K562 (cell line): ENCODE measurements around the gene HEBP2. TPM values are rescaled to one million over a fixed set of nuclear protein-coding genes. Genes with fewer than 3 reads are reported as not detected.

Experiments
- ARNT ChIP-seq, 2 experiments: fragments of 450-650 bp; IDR thresholded peaks; 2 replicates each; pipeline ENCODE4 v1.6.1; 2016; ENCODE audit warnings: mild to moderate bottlenecking in 1 of 2
- DDX20 ChIP-seq: fragments of 450-650 bp; IDR thresholded peaks from 2 replicates; pipeline ENCODE4 v1.6.1; 2016; ENCODE audit warnings: missing genetic modification characterization, low read depth, mild to moderate bottlenecking, missing compliant biosample characterization, moderate library complexity
- KAT2B ChIP-seq: IDR thresholded peaks from one replicate; pipeline ENCODE4 v1.6.1; 2012; ENCODE audit warnings: low read depth, mild to moderate bottlenecking, control low read depth, inconsistent platforms, low read length, moderate library complexity
- KDM4B ChIP-seq, 2 experiments: fragments of 450-650 bp in 1 of 2; sonication (generic) in 1 of 2; IDR thresholded peaks; 2 replicates each; pipeline ENCODE4 v1.6.1; 2016 to 2017; ENCODE audit warnings: borderline replicate concordance in 2 of 2, antibody characterized with exemption in 1 of 2, low read depth in 1 of 2, mild to moderate bottlenecking in 1 of 2
- KHSRP ChIP-seq: fragments of 450-650 bp; IDR thresholded peaks from 2 replicates; pipeline ENCODE4 v1.6.1; 2017
- MAFF ChIP-seq: IDR thresholded peaks from 2 replicates; pipeline ENCODE4 v1.6.1; 2012; ENCODE audit warnings: low read length, improper control_type of control experiment
- SRSF7 ChIP-seq: fragments of 200-400 bp; formaldehyde crosslinking; optimal IDR thresholded peaks from 2 replicates; pipeline ENCODE3; 2017; ENCODE audit warnings: mild to moderate bottlenecking, low read depth, low read length
- TCF7 ChIP-seq: sonication (generic); IDR thresholded peaks from 2 replicates; pipeline ENCODE4 v1.6.1; 2016; ENCODE audit warnings: antibody characterized with exemption, borderline replicate concordance
- TRIM28 ChIP-seq: fragments of 450-650 bp; IDR thresholded peaks from 2 replicates; pipeline ENCODE4 v1.6.1; 2017
- XRCC4 ChIP-seq: IDR thresholded peaks from one replicate; pipeline ENCODE4 v1.6.1; 2011; ENCODE audit not compliant: insufficient read depth, insufficient read length; ENCODE audit errors: extremely low read depth
- ZC3H8 ChIP-seq: fragments of 450-650 bp; IDR thresholded peaks from 2 replicates; pipeline ENCODE4 v1.6.1; 2017
- ZNF780A ChIP-seq: fragments of 250-450 bp; sonication (Bioruptor Pico); IDR thresholded peaks from 2 replicates; pipeline ENCODE4 v1.5.0; 2021; ENCODE audit warnings: mild to moderate bottlenecking
- ZNF79 ChIP-seq: fragments of 250-450 bp; sonication (Bioruptor Pico); IDR thresholded peaks from 2 replicates; pipeline ENCODE4 v1.4.0; 2020; ENCODE audit warnings: low read depth, mild to moderate bottlenecking, moderate library complexity
- polyA plus RNA-seq, 8 experiments: library from polyadenylated mRNA; depleted of rRNA in 4 of 8; stranded (reverse) in 5 of 8; unstranded in 3 of 8; fragments of >200 nt; fragmentation: Nextera tagmentation in 2 of 8; fragmentation: Illumina TruSeq in 1 of 8; extraction: Ambion mirVana in 2 of 8; extraction: Trizol in 1 of 8; gene quantifications; 2 replicates each; pipeline versions ENCODE4 v1.2.1 to v1.2.3, GENCODE V29; 2011 to 2014; ENCODE audit warnings: inconsistent platforms in 1 of 8, missing spikeins in 1 of 8
- total RNA-seq, 7 experiments: library from RNA; depleted of rRNA in 6 of 7; stranded (reverse); fragments of >200 nt in 6 of 7; fragmentation: Illumina TruSeq in 2 of 7; extraction: Trizol in 2 of 7; gene quantifications; 2 replicates each; pipeline versions ENCODE4 v1.2.1 to v1.2.3, GENCODE V29; 2011 to 2021; ENCODE audit warnings: low replicate concordance in 1 of 7
- TF ChIP-seq, protein P1 (sequence below): fragments of 250-450 bp; sonication (Bioruptor Pico); IDR thresholded peaks from 2 replicates; pipeline ENCODE4 v1.9.0; 2021; ENCODE audit warnings: mild to moderate bottlenecking
- TF ChIP-seq, protein P2 (sequence below): fragments of 450-650 bp; IDR thresholded peaks from 2 replicates; pipeline ENCODE4 v1.7.0; 2016; ENCODE audit warnings: borderline replicate concordance
- TF ChIP-seq, protein P3 (sequence below): fragments of 450-650 bp; formaldehyde crosslinking; IDR thresholded peaks from 2 replicates; pipeline ENCODE4 v1.4.0; 2022; ENCODE audit warnings: mild to moderate bottlenecking, moderate library complexity
- TF ChIP-seq, protein P4 (sequence below), 2 experiments: fragments of 150-350 bp in 1 of 2; IDR thresholded peaks; 2 replicates each; pipeline ENCODE4 v1.6.1; 2012 to 2016; ENCODE audit warnings: low read depth in 2 of 2, low read length in 2 of 2, mild to moderate bottlenecking in 1 of 2, moderate library complexity in 1 of 2
- TF ChIP-seq, protein P5 (sequence below): fragments of 200-800 bp; sonication (Bioruptor generic); IDR thresholded peaks from 2 replicates; pipeline ENCODE4 v1.6.1; 2017; ENCODE audit warnings: missing genetic modification characterization, missing compliant biosample characterization

Gene HEBP2
- total and polyA plus RNA-seq, 9 of the 15 experiments (the other 6 are each of a cell fraction or from before 2014, with no cell fraction given): 8.5 to 63.7 (median 36.9) TPM

DNA sequence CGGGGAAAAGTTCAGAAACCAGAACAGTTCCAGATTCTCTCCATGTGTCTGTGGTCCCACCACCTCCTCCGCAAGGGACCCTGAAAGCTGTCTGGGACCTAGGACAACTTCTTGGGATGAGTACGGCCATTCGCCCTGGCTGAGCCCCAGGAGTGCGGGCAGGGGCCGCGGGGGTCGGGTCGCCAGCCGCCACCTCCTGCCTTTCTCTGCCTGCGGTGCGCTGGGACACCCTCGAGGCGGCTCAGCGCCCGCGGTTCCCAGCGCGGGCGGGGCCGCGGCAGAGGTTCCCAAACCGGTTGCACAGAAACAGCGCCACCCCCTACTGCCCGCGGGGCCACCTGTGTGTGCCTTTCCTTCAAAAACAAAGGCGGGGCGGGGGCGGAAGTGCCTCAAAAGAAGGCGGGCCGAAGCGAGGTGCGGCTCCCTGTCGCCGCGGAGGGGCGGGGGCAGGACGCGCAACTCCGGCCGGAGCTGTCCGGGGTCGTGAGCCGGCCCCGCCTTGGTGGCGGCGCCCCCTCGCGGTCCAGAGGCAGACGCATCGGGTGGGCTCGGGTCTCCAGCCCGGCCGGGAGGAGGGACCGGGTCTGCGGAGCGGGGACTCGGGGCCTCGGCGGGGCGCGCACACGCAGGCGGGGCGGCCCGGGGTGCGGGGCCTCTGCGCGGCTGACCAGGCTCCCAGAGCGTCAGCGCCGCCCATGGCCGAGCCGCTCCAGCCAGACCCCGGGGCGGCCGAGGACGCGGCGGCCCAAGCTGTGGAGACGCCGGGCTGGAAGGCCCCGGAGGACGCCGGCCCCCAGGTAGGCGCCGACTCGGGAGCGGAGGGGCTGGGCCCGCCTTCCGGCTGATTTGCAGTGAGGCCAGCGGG is at the start of gene HEBP2 (continued):
- TF ChIP-seq, protein P1, sequence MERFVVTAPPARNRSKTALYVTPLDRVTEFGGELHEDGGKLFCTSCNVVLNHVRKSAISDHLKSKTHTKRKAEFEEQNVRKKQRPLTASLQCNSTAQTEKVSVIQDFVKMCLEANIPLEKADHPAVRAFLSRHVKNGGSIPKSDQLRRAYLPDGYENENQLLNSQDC (CRISPR knock-in tag): peak; percentile 82; the same call in 1 of the 2 replicates
- no peak for TF ChIP-seq XRCC4
- no peak for TF ChIP-seq KAT2B
- TF ChIP-seq, protein P2, sequence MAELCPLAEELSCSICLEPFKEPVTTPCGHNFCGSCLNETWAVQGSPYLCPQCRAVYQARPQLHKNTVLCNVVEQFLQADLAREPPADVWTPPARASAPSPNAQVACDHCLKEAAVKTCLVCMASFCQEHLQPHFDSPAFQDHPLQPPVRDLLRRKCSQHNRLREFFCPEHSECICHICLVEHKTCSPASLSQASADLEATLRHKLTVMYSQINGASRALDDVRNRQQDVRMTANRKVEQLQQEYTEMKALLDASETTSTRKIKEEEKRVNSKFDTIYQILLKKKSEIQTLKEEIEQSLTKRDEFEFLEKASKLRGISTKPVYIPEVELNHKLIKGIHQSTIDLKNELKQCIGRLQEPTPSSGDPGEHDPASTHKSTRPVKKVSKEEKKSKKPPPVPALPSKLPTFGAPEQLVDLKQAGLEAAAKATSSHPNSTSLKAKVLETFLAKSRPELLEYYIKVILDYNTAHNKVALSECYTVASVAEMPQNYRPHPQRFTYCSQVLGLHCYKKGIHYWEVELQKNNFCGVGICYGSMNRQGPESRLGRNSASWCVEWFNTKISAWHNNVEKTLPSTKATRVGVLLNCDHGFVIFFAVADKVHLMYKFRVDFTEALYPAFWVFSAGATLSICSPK: no peak
- no peak for TF ChIP-seq ZNF780A (CRISPR knock-in tag)
- TF ChIP-seq, protein P3, sequence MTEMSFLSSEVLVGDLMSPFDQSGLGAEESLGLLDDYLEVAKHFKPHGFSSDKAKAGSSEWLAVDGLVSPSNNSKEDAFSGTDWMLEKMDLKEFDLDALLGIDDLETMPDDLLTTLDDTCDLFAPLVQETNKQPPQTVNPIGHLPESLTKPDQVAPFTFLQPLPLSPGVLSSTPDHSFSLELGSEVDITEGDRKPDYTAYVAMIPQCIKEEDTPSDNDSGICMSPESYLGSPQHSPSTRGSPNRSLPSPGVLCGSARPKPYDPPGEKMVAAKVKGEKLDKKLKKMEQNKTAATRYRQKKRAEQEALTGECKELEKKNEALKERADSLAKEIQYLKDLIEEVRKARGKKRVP: no peak
- TF ChIP-seq, protein P4, sequence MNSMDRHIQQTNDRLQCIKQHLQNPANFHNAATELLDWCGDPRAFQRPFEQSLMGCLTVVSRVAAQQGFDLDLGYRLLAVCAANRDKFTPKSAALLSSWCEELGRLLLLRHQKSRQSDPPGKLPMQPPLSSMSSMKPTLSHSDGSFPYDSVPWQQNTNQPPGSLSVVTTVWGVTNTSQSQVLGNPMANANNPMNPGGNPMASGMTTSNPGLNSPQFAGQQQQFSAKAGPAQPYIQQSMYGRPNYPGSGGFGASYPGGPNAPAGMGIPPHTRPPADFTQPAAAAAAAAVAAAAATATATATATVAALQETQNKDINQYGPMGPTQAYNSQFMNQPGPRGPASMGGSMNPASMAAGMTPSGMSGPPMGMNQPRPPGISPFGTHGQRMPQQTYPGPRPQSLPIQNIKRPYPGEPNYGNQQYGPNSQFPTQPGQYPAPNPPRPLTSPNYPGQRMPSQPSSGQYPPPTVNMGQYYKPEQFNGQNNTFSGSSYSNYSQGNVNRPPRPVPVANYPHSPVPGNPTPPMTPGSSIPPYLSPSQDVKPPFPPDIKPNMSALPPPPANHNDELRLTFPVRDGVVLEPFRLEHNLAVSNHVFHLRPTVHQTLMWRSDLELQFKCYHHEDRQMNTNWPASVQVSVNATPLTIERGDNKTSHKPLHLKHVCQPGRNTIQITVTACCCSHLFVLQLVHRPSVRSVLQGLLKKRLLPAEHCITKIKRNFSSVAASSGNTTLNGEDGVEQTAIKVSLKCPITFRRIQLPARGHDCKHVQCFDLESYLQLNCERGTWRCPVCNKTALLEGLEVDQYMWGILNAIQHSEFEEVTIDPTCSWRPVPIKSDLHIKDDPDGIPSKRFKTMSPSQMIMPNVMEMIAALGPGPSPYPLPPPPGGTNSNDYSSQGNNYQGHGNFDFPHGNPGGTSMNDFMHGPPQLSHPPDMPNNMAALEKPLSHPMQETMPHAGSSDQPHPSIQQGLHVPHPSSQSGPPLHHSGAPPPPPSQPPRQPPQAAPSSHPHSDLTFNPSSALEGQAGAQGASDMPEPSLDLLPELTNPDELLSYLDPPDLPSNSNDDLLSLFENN (IDR thresholded peaks at IDR 0.05; ENCODE audit: low read depth in 2 of 2, low read length in 2 of 2): peak in 1 of 2 experiments; percentile 62; a peak in 1 of 4 replicates
- TF ChIP-seq KHSRP: no peak
- no peak for TF ChIP-seq ARNT (IDR thresholded peaks at IDR 0.05)
- TF ChIP-seq DDX20 (tag): no peak
- no peak for TF ChIP-seq KDM4B (IDR thresholded peaks at IDR 0.05; ENCODE audit: borderline replicate concordance in 2 of 2, low read depth in 1 of 2)
- TF ChIP-seq, protein P5, sequence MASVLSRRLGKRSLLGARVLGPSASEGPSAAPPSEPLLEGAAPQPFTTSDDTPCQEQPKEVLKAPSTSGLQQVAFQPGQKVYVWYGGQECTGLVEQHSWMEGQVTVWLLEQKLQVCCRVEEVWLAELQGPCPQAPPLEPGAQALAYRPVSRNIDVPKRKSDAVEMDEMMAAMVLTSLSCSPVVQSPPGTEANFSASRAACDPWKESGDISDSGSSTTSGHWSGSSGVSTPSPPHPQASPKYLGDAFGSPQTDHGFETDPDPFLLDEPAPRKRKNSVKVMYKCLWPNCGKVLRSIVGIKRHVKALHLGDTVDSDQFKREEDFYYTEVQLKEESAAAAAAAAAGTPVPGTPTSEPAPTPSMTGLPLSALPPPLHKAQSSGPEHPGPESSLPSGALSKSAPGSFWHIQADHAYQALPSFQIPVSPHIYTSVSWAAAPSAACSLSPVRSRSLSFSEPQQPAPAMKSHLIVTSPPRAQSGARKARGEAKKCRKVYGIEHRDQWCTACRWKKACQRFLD: no peak; the same call in 1 of the 2 replicates
- TF ChIP-seq TCF7: no peak
- no peak for TF ChIP-seq ZC3H8
- TF ChIP-seq TRIM28: no peak
- no peak for TF ChIP-seq MAFF
- TF ChIP-seq SRSF7: no peak
- TF ChIP-seq ZNF79: no peak
